Bronchial epithelial cell (primary cell): ENCODE results near the gene ACSM3. TPM values are rescaled to one million over a fixed set of nuclear protein-coding genes. Genes with fewer than 3 reads are reported as not detected.
"Not testable (repeated sequence)": the region's sequence is repeated elsewhere in the genome, so short reads cannot be mapped to it uniquely, and the experiment has no call there.

ENCODE experiments used
- DNase-seq: peaks from one replicate; pipeline ENCODE4 v3.0.0-alpha.2; 2010; ENCODE audit warnings: low read depth
- FAIRE-seq: peaks from 2 replicates; lab custom pipeline; 2011; peaks lifted over from hg19 to GRCh38; lab: Jason Lieb, UNC
- H3K27me3 ChIP-seq: 2 replicates; pipeline ENCODE4 v1.5.1; 2011; ENCODE audit warnings: low read length; ENCODE audit not compliant: control insufficient read depth, insufficient read depth
- H3K36me3 ChIP-seq: 2 replicates; pipeline ENCODE4 v1.5.1; 2011; ENCODE audit warnings: low read length; ENCODE audit not compliant: control insufficient read depth, insufficient read depth
- H3K4me3 ChIP-seq: 2 replicates; pipeline ENCODE4 v1.5.1; 2011; ENCODE audit warnings: mild to moderate bottlenecking, low read depth, low read length, control low read depth
- CTCF ChIP-seq: IDR thresholded peaks from 2 replicates; pipeline ENCODE4 v1.5.1; 2011; ENCODE audit warnings: mild to moderate bottlenecking, moderate library complexity, low read length, control low read depth, inconsistent platforms; ENCODE audit not compliant: insufficient read depth, severe bottlenecking
- total RNA-seq: library from RNA; depleted of rRNA; stranded (reverse); fragments of >200 nt; gene quantifications from 2 replicates; pipeline ENCODE4 v1.2.1, GENCODE V29; 2014

Gene ACSM3
- total RNA-seq, 1 donor from 2014 or later = 1.8 TPM

- FAIRE-seq = no peak
- H3K36me3 ChIP-seq = no peaks in the 10 kb centered on the region
- no peak for TF ChIP-seq CTCF
These were observed 2.6 kb upstream of the ACSM3 start for GRCh38 chr16:20761175-20761574.

GRCh38 chr16:20762404-20763123 lies 1.2 kb upstream of the ACSM3 start:
- no peak for FAIRE-seq
- DNase-seq = no peak
- no peak for TF ChIP-seq CTCF
- H3K36me3 ChIP-seq = no peaks in the 10 kb centered on the region
- no peaks in the 10 kb centered on the region for H3K27me3 ChIP-seq
- no peak overlapping the region for H3K4me3 ChIP-seq

More at GRCh38 chr16:20761175-20761574, 2.6 kb upstream of the ACSM3 start:
- DNase-seq = no peak
- Histone ChIP-seq H3K27me3 (no peaks in the 10 kb centered on the region), H3K4me3 (no peak overlapping the region)

- not testable (repeated sequence) for H3K4me3 ChIP-seq, DNase-seq, FAIRE-seq, H3K27me3 ChIP-seq, H3K36me3 ChIP-seq
These were observed 634 bp downstream of the ACSM3 start for GRCh38 chr16:20764448-20764847.

- no peaks in the 10 kb centered on the region for H3K27me3 ChIP-seq
- no peak overlapping the region for H3K4me3 ChIP-seq
- DNase-seq = no peak
- H3K36me3 ChIP-seq = no peaks in the 10 kb centered on the region
- FAIRE-seq = no peak
- no peak for TF ChIP-seq CTCF
These were observed 1.9 kb downstream of the ACSM3 start for GRCh38 chr16:20765732-20766131.

- DNase-seq (no peak), FAIRE-seq (no peak)
- Histone ChIP-seq H3K27me3 (no peaks in the 10 kb centered on the region), H3K4me3 (no peak overlapping the region), H3K36me3 (no peaks in the 10 kb centered on the region)
- TF ChIP-seq CTCF = no peak
These were observed 2.5 kb downstream of the ACSM3 start for GRCh38 chr16:20766294-20766693.

- Histone ChIP-seq H3K36me3 (no peaks in the 10 kb centered on the region), H3K4me3 (no peak overlapping the region), H3K27me3 (no peaks in the 10 kb centered on the region)
- FAIRE-seq = no peak
- DNase-seq = no peak
- TF ChIP-seq CTCF = no peak
These were observed 3.8 kb downstream of the ACSM3 start for GRCh38 chr16:20767577-20767976.
